Stimulated activated CD8-positive, alpha-beta memory T cell treated with anti-CD3 and anti-CD28 coated beads, Interleukin-4, amount 100 ng/mL, for 48 hours (primary cell): ENCODE data around the gene DNAAF3.
A peak's percentile ranks its signal among the peaks of the same experiment; 100 is the strongest.

Experiments used
- DNase-seq: peaks from one replicate; pipeline ENCODE4 v3.0.0-alpha.2; 2020

Gene DNAAF3

DNA sequence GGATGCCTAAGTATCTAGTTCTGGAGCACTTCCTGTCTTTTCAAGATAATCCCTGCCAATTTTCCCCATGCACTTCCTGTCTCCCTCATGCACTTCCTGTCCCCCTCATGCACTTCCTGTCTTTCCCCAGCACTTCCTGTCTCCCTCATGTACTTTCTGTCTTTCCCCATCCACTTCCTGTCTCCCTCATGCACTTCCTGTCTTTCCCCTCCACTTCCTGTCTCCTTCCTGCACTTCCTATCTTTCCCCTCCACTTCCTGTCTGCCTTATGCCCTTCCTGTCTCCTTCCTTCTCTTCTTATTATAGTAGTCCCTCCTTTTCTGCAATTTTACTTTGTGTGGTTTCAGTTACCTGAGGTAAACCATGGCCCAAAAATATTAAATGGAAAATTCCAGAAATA lies 14.4 kb downstream of the DNAAF3 start:
- no peak for DNase-seq

GRCh38 chr19:55149078-55150003 lies 17.1 kb downstream of the DNAAF3 start, which contains the start of gene TNNT1:
Gene TNNT1 (minus strand): TSS chr19:55149206. CDS start chr19:55147157, 2,049 bp downstream.
- no peak for DNase-seq

DNA sequence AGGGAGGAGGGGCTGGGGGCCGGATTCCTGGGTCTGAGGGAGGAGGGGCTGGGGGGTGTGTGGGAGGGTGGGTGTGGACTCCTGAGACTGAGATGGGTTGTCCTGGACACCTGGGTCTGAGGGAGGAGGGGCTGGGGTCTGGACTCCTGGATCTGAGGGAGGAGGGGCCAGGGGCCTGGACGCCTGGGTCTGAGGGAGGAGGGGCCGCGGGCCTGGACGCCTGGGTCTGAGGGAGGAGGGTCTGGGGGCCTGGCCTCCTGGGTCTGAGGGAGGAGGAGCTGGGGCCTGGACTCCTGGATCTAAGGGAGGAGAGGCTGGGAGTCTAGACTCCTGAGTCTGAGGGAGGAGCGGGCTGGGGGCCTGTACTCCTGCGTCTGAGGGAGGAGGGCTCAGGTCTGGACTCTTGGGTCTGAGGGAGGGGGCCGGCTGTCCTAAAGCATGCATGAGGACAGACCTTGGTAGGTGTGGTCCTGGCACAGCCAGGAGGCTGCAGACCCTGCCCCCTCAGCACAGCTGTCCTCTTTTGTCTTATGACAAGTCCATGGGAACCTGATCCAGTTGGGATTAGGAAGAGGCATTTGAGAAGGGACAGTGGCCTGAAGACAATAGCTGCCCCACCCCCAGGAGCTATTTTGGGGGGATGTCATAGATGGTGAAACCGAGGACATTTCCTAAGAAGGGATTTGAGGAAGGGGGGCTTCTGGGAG lies 18.7 kb downstream of the DNAAF3 start:
- no peak for DNase-seq

- DNase-seq, result no peak
These were observed 19.6 kb downstream of the DNAAF3 start for GRCh38 chr19:55146705-55147273.

DNA sequence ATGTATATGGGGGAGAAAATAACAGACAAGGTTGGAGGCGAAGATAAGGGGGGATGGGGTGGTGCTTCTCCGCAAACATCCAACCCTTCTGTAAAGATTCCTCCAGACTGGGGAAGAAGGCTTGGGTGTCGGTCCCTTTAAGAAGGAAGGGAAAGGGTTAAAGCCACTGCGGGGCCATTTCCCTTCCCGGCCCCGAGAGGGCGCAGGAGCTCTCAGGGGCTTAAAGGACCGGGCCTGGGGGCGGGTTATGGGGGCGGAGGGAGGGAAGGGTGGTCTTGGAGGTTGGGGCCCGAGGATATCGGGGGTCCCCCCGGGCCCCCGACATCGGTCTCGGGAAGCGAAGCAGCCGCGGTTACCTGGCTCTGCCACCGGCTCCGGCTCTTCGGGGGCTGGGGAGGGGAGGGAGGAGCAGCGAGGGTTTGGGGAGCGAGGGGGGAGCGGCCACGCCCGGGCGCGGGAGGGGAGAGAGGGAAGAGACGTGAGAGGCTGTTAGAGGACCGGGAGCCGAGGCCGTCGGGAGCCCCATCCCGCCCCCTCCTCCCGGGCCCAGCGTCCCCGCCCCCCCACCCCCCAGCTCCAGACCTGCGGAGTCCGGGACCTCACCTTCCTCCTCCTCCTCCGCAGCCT lies 20.2 kb downstream of the DNAAF3 start:
- DNase-seq, result peak; percentile 44

DNA sequence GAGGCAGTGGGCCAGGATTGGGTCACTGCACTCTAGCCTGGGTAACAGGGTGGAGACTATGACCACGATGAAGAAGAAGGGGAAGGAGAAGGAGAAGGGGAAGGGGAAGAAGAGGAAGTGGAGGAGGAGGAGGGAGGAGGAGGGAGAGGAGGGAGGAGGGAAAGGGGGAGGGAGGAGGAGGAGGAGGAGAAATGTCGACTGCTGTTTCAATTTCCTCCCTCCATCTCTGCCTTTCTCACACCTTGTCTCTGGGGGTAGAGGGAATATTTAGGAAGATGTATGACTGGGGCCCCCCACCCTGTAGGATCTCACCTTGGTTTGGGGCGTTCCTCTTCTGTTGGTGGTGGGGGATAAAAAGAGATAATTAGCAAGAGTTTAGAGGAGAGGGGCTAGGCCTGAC lies 21.2 kb downstream of the DNAAF3 start:
- DNase-seq, result no peak

DNA sequence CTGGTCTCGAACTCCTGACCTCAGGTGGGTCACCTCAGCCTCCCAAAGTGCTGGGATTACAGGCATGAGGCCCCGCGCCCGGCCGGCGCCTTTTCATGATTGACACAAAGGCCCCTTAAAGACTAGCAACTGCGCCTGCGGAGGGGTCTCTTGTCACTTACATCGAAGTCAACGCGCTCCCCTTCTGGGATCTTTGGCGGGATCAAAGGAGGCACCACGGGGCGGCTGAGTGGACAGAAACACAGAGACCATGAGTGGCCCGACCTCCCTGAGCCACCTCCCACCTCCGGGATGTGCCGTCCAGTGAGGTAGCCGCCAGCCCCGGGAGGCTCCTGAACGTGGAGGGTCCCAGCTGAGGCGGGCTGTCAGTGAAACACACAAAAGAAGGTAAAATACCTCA lies 24.7 kb downstream of the DNAAF3 start:
- no peak for DNase-seq

DNA sequence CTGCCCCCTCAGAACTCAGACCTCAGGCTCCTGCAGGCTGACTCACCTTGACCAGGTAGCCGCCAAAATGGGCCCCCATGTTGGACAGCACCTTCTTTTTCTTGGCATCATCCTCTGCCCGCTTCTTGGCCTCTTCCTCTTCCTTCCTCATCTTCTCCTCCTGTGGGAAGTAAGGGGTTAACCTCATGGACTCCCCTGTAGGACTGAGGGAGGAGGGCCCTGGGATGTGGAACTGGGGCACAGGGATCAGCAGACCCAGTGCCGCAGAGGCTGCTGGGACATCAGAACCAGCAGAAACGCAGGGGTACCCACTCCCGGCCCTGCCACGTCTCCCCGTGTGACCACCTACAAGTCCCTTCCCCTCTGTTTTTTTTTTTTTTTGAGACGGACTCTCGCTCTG lies 28.5 kb downstream of the DNAAF3 start:
- DNase-seq, result no peak

- no peak for DNase-seq
These were observed 29.9 kb downstream of the DNAAF3 start for GRCh38 chr19:55136399-55137102.

DNA sequence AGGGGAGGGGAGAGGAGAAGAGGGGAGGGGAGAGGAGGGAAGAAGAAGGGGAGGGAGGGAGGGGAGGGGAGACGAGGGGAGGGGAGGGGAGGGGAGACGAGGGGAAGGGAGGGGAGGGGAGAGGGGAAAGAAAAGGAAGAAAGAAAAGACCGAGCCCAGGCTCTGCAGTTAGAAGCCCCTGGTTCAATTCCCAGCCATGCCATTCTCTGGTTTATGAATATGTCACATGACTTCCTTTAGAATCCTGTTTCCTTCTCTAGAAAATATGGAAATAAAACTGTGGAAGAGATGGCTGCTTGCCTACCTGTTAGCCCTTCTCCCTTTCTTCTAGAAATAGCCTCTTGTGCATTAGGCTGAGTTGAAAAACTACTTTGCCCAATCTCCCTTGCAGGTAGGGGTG lies 31.7 kb downstream of the DNAAF3 start:
- no peak for DNase-seq

GRCh38 chr19:55133639-55134444 lies 32.6 kb downstream of the DNAAF3 start:
- no peak for DNase-seq

GRCh38 chr19:55132453-55133129 lies 33.8 kb downstream of the DNAAF3 start:
- no peak for DNase-seq

DNA sequence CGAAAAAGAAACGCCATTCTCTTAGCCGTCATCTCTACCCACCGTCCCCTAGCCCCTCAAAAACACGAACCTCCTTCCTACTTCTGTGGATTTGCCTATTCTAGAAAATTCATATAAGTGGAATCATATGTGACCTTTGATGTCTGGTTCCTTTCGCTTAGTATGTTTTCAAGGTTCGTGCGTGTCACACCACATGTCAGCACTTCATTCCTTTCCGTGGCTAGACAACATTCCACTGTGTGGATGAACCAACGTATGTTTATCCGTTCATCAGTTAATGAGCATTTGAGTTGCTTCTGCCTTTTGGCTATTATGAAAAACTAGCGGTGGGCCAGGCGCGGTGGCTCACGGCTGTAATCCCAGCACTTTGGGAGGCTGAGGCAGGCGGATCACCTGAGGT lies 35.0 kb downstream of the DNAAF3 start:
- no peak for DNase-seq

GRCh38 chr19:55119053-55119452 lies 47.4 kb downstream of the DNAAF3 start:
- DNase-seq, result no peak

GRCh38 chr19:55118401-55118991 lies 47.9 kb downstream of the DNAAF3 start:
- peak; percentile 62 for DNase-seq

GRCh38 chr19:55117663-55118391 lies 48.6 kb downstream of the DNAAF3 start:
- DNase-seq, result peak; percentile 98

- DNase-seq, result peak; percentile 36
These were observed 49.4 kb downstream of the DNAAF3 start, which contains the start of gene PPP1R12C for GRCh38 chr19:55116859-55117662. Gene PPP1R12C (minus strand): TSS chr19:55117637. CDS start chr19:55117543, 94 bp downstream.

- peak; percentile 74 for DNase-seq
These were observed 50.1 kb downstream of the DNAAF3 start for GRCh38 chr19:55116232-55116858.
